Measurements from ENCODE around the gene CBY3. TPM values are rescaled to one million over a fixed set of nuclear protein-coding genes. Genes with fewer than 3 reads are reported as not detected.
"Not testable (repeated sequence)": the region's sequence is repeated elsewhere in the genome, so short reads cannot be mapped to it uniquely, and the experiment has no call there.

Gene CBY3
- total RNA-seq: 1 to 10 TPM in 1 of 2 experiments, under 1 TPM in 1; 0.68 to 1.1 TPM

GRCh38 chr5:179680780-179681401 lies at the start of gene CBY3:
TSS of gene CBY3 (minus strand) at chr5:179681034. CDS start at chr5:179680918, 116 bp downstream.
- no peak for DNase-seq
- no peaks in the 10 kb centered on the region for H3K9me3 Mint-ChIP-seq
- H3K4me1 Mint-ChIP-seq: peaks cover 28% of the 10 kb centered on the region
- peak within 1 kb of the TSS; percentile 70 for H3K27ac Mint-ChIP-seq
- peaks cover 41% of the 10 kb centered on the region for H3K36me3 Mint-ChIP-seq
- H3K4me3 Mint-ChIP-seq: peak within 1 kb of the TSS; percentile 94
- H3K27me3 Mint-ChIP-seq: no peaks in the 10 kb centered on the region

GRCh38 chr5:179730356-179730755 lies 49.5 kb upstream of the CBY3 start:
- H3K27me3 Mint-ChIP-seq: no peaks in the 10 kb centered on the region
- H3K4me3 Mint-ChIP-seq: no peak overlapping the region
- H3K4me1 Mint-ChIP-seq: peaks cover 26% of the 10 kb centered on the region
- peaks cover 20% of the 10 kb centered on the region for H3K36me3 Mint-ChIP-seq
- no peaks in the 10 kb centered on the region for H3K9me3 Mint-ChIP-seq
- no peak for DNase-seq
- H3K27ac Mint-ChIP-seq: peak overlapping the region; percentile 3

GRCh38 chr5:179729727-179730126 lies 48.9 kb upstream of the CBY3 start:
- Mint-ChIP-seq H3K27ac (peak overlapping the region; percentile 35), H3K36me3 (peaks cover 20% of the 10 kb centered on the region), H3K4me3 (no peak overlapping the region), H3K9me3 (no peaks in the 10 kb centered on the region), H3K4me1 (peaks cover 25% of the 10 kb centered on the region), H3K27me3 (no peaks in the 10 kb centered on the region)
- no peak for DNase-seq

GRCh38 chr5:179729303-179729702 lies 48.5 kb upstream of the CBY3 start:
- DNase-seq: no peak
- peak overlapping the region; percentile 23 for H3K27ac Mint-ChIP-seq
- H3K4me3 Mint-ChIP-seq: no peak overlapping the region

GRCh38 chr5:179727106-179727505 lies 46.3 kb upstream of the CBY3 start:
- H3K36me3 Mint-ChIP-seq: peaks cover 30% of the 10 kb centered on the region
- H3K9me3 Mint-ChIP-seq: no peaks in the 10 kb centered on the region
- peaks cover 18% of the 10 kb centered on the region for H3K4me1 Mint-ChIP-seq
- no peak overlapping the region for H3K27ac Mint-ChIP-seq
- no peaks in the 10 kb centered on the region for H3K27me3 Mint-ChIP-seq
- DNase-seq: no peak
- no peak overlapping the region for H3K4me3 Mint-ChIP-seq

More at GRCh38 chr5:179729303-179729702, 48.5 kb upstream of the CBY3 start:
- peaks cover 21% of the 10 kb centered on the region for H3K4me1 Mint-ChIP-seq
- H3K36me3 Mint-ChIP-seq: peaks cover 19% of the 10 kb centered on the region
- H3K27me3 Mint-ChIP-seq: no peaks in the 10 kb centered on the region
- no peaks in the 10 kb centered on the region for H3K9me3 Mint-ChIP-seq

DNA sequence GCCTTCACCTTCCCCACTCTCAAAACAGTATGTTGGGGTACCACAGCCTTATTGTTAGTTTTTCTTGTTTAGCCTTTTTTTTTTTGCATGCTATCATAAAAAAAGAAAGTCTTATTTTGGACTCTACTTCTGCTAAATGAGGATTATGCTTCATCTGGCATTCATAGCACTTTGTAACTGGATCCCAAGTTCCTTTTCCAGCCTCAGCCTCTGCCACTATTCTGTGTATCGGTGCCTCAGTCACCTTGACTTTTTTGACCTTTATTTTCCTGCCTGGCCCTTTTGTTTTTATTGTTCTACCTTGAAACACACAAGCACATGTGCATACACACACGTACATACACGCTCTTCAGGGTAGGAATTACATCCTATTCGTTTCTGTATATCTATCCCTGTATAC lies 43.3 kb upstream of the CBY3 start:
- Mint-ChIP-seq H3K27me3 (no peaks in the 10 kb centered on the region), H3K9me3 (no peaks in the 10 kb centered on the region), H3K4me3 (no peak overlapping the region), H3K27ac (no peak overlapping the region), H3K36me3 (peaks cover 19% of the 10 kb centered on the region), H3K4me1 (no peaks in the 10 kb centered on the region)
- DNase-seq: no peak

DNA sequence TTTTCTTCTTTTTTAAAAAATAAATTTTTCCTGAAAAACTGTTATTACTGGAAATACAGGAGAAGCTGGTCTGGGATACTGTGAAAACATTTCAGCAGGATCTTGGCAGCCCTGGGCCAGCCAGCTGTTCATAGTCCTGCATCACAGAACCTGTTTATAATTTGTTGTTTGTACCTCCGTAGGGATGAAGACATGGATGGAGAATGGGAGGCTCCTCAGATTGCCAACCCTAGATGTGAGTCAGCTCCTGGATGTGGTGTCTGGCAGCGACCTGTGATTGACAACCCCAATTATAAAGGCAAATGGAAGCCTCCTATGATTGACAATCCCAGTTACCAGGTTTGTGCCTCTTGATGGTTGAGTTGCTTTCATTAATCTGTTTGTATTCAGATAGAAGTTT lies 39.4 kb upstream of the CBY3 start:
- no peak overlapping the region for H3K27ac Mint-ChIP-seq
- no peaks in the 10 kb centered on the region for H3K9me3 Mint-ChIP-seq
- H3K4me1 Mint-ChIP-seq: peaks cover 4% of the 10 kb centered on the region
- DNase-seq: no peak
- H3K27me3 Mint-ChIP-seq: no peaks in the 10 kb centered on the region
- H3K36me3 Mint-ChIP-seq: peaks cover 26% of the 10 kb centered on the region
- no peak overlapping the region for H3K4me3 Mint-ChIP-seq

DNA sequence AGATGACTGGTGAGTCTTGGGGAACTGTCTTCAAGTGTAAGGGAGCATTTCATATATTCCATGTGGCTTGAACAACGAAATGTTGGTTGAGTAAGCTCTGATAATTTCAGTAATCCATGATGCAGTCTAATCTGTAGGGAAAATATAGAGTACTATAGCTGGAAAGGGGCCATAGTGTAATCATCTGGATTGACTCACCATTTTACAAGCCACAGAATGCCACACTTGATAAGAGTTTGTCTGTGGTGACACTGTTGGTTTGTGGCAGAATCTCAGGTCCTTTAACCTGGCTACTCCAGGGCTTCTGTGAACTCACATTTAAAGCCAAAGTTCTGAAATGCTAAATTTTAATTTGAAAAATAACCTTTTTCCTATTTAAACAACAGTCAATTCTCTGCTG lies 35.5 kb upstream of the CBY3 start:
- Mint-ChIP-seq H3K27ac (no peak overlapping the region), H3K36me3 (peaks cover 9% of the 10 kb centered on the region), H3K4me3 (no peak overlapping the region), H3K27me3 (no peaks in the 10 kb centered on the region), H3K4me1 (peaks cover 4% of the 10 kb centered on the region), H3K9me3 (no peaks in the 10 kb centered on the region)
- DNase-seq: no peak

- H3K27me3 Mint-ChIP-seq: no peaks in the 10 kb centered on the region
- peak overlapping the region; percentile 100 for H3K27ac Mint-ChIP-seq
- peaks cover 2% of the 10 kb centered on the region for H3K9me3 Mint-ChIP-seq
- no peak for DNase-seq
- H3K4me3 Mint-ChIP-seq: peak overlapping the region; percentile 100
- peaks cover 44% of the 10 kb centered on the region for H3K36me3 Mint-ChIP-seq
- peaks cover 40% of the 10 kb centered on the region for H3K4me1 Mint-ChIP-seq
Observed at GRCh38 chr5:179700401-179700918, 19.6 kb upstream of the CBY3 start.

DNA sequence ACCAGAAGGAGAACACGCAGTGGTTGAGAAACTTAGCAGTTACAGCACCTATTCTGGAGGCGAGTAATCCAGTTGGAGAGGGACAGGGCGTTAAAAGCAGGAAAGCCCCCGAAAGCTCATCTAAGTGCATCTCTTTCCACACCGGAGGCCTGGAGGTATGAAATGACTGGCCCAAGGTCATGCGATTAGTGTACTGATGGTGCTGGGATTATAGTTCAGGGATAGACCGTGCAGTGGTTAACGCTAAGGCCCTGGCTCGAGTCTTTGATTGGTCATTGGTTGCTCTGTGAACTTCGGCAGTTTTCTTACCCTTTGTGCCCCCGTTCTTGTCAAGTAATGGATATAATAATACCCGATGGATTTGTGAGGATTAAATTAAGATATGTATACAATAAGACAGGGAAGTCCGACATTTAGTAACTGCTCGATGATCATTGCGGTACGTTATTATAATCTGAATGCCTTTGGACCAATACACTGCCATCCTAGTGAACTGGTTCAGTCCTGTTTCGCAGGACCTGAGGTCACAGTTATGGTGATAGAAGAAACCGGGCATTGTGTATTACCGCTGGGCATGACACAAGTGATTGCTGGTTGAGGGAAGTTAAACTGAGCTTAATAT lies 18.9 kb upstream of the CBY3 start:
- Mint-ChIP-seq H3K4me1 (peaks cover 36% of the 10 kb centered on the region), H3K27ac (peak overlapping the region; percentile 100), H3K27me3 (no peaks in the 10 kb centered on the region), H3K9me3 (peaks cover 2% of the 10 kb centered on the region), H3K36me3 (peaks cover 42% of the 10 kb centered on the region), H3K4me3 (peak overlapping the region; percentile 100)
- peak; percentile 44 for DNase-seq

GRCh38 chr5:179698935-179699615 lies 18.2 kb upstream of the CBY3 start, which contains the start of gene CANX:
TSS of gene CANX (plus strand) at chr5:179698967. CDS start at chr5:179705682, 6,715 bp downstream.
- Mint-ChIP-seq H3K27ac (peak within 1 kb of the TSS; percentile 100), H3K4me1 (peaks cover 35% of the 10 kb centered on the region), H3K4me3 (peak within 1 kb of the TSS; percentile 100), H3K27me3 (no peaks in the 10 kb centered on the region), H3K36me3 (peaks cover 41% of the 10 kb centered on the region), H3K9me3 (peaks cover 2% of the 10 kb centered on the region)
- no peak for DNase-seq

DNA sequence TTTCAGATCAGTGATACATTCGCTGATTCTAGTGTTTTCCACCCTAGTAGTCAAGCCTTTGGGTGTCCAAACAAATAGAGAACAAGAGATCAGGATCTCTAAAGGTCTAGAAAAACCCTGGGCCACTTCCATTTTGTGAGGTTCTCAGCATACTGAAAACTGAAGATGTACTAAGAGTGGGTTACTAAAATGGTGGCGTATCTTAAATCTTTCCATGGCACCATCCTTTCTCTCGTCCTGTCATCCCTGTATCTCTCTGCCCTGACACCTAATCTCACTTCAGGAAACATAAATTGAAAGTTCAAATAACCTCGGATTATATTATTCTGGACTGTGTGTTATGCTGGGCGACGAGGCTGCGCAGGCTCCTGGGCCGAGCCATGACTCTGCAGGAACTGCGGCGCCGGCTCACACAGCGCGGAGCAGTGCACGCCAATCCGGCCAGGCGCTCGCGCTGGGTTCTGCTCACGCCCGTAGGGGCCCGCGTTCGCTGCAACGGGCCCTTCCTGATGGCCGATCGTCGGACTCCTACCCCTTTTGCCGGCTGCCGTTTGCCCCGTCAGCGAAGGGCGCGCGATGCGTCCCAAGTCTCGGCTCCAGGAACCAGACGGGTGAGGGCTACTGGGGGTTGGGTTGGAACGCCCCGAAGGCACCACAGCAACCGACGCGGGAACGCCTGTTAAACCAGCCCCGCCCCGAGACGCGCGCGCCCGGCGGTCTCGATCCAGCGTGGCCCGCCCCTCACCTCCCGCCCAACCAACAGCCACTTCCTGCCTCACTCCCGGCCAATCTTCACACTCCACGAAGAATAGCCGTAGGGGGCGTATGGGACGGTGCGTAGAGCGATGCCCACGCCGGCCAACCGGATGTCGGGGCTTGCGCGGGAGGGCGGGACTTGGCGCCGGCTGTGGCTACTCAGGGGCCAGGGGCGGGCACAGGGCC lies 17.4 kb upstream of the CBY3 start:
- Mint-ChIP-seq H3K4me3 (peak overlapping the region; percentile 100), H3K36me3 (peaks cover 33% of the 10 kb centered on the region), H3K27me3 (no peaks in the 10 kb centered on the region), H3K4me1 (peaks cover 27% of the 10 kb centered on the region), H3K27ac (peak overlapping the region; percentile 100), H3K9me3 (peaks cover 2% of the 10 kb centered on the region)
- peak; percentile 100 for DNase-seq

GRCh38 chr5:179697543-179697942 lies 16.7 kb upstream of the CBY3 start:
- peak overlapping the region; percentile 100 for H3K4me3 Mint-ChIP-seq
- not testable (repeated sequence) for H3K27me3 Mint-ChIP-seq

DNA sequence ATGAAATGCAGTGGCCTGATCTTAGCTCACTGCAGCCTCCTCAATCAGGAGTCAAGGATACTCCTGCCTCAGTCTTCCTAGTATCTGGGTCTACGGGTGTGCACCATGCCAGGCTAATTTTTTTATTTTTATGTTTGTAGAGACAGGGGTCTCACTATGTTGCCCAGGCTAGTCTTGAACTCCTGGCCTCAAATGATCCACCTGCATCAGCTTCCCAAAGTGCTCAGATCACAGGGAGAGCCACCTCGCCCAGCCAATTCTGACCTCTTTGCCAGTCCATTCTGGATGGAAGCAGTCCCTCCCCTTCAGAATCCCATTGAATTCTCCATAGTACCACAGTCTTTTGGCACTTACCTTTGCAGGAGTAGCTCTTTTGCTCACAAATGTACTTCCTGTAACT lies 16.3 kb upstream of the CBY3 start:
- Mint-ChIP-seq H3K27ac (peak overlapping the region; percentile 100), H3K9me3 (no peaks in the 10 kb centered on the region), H3K4me3 (peak overlapping the region; percentile 100), H3K27me3 (no peaks in the 10 kb centered on the region), H3K4me1 (peaks cover 22% of the 10 kb centered on the region), H3K36me3 (peaks cover 22% of the 10 kb centered on the region)
- DNase-seq: no peak

More at GRCh38 chr5:179697543-179697942, 16.7 kb upstream of the CBY3 start:
- Mint-ChIP-seq H3K36me3 (peaks cover 26% of the 10 kb centered on the region), H3K4me1 (peaks cover 27% of the 10 kb centered on the region), H3K27ac (peak overlapping the region; percentile 100)
- not testable (repeated sequence) for H3K9me3 Mint-ChIP-seq, DNase-seq
